NB4 (cell line): ENCODE data around the gene MYL4.
"Not testable (repeated sequence)": the region's sequence is repeated elsewhere in the genome, so short reads cannot be mapped to it uniquely, and the experiment has no call there.

Experiments used
- DNase-seq: peaks from one replicate; pipeline ENCODE4 v3.0.0; 2010; ENCODE audit warnings: low read depth
- H3K4me3 ChIP-seq: one replicate; pipeline ENCODE4 v1.5.1; 2011; ENCODE audit warnings: mild to moderate bottlenecking, low read depth, low read length, moderate library complexity
- CTCF ChIP-seq: IDR thresholded peaks from one replicate; pipeline ENCODE4 v1.5.1; 2012; ENCODE audit warnings: low read depth, low read length
- MYC ChIP-seq: IDR thresholded peaks from 2 replicates; pipeline ENCODE4 v1.6.1; 2011; ENCODE audit warnings: low read depth, low read length
- POLR2A ChIP-seq: IDR thresholded peaks from 2 replicates; pipeline ENCODE4 v1.6.1; 2011; ENCODE audit warnings: mild to moderate bottlenecking; ENCODE audit not compliant: insufficient read length; ENCODE audit errors: extremely low read depth
- TF ChIP-seq, protein P1 (sequence below): IDR thresholded peaks from 2 replicates; pipeline ENCODE4 v1.6.1; 2011; ENCODE audit warnings: low read depth, low read length

MYL4 gene

DNA sequence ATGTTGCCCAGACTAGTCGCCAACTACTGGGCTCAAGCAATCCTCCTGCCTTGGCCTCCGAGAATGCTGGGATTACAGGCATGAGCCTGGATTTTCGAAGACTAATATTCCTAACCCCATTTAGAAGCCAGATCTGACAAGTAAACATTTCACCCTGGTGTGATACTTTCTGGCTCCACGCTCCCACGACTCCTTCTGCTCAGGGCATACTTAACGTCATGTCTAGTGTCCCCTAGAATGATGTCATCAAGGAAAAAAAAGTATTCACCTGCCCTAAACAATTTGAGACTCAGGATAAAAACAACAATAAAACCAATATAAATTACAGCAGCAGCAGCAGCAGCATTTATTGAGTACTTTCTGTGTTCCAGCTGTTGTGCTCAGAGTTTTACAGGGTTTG is 57.6 kb downstream of the MYL4 start:
- TF ChIP-seq, protein P1, sequence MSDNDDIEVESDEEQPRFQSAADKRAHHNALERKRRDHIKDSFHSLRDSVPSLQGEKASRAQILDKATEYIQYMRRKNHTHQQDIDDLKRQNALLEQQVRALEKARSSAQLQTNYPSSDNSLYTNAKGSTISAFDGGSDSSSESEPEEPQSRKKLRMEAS = no peak
- TF ChIP-seq MYC (no peak), POLR2A (no peak), CTCF (no peak)
- no peak overlapping the region for H3K4me3 ChIP-seq
- no peak for DNase-seq

DNA sequence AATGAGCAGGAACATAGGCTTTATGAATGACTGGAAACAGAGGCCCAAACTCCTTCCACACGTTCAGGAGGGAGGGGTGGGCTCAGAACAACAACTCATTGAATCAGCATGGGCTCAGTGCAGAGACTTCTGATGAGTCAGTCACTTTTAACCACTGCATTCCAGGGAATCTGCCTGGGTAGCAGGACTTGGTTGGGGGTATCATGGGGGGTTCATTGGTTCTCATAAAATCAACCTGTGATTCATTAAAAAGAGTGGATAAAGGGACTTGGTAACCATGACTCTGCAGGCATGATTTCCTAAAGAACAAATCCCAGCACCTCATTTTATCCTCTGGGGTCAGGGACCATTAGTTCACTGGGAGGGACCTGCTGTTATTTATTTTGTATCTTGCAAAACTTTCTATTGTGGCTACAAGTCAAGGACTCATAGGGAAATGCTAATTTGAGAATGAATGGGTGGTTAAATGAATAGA is 58.2 kb downstream of the MYL4 start:
- TF ChIP-seq CTCF (no peak), MYC (no peak), POLR2A (no peak)
- TF ChIP-seq, protein P1 = no peak
- H3K4me3 ChIP-seq = no peak overlapping the region
- no peak for DNase-seq

DNA sequence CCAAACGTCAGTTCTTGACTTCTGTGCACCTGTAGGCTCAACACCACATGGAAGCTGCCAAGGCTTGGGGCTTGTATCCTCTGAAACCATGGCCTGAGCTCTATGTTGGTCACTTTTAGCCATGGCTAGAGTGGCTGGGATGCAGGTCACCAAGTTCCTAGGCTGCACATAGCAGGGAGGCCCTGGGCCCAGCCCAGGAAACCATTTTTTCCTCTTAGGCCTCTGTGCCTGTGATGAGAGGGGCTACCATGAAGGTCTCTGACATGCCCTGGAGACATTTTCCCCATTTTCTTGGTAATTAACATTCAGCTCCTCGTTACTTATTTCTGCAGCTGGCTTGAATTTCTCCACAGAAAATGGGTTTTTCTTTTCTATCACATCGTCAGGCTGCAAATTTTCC is 59.8 kb downstream of the MYL4 start:
- H3K4me3 ChIP-seq, DNase-seq: not testable (repeated sequence)

DNA sequence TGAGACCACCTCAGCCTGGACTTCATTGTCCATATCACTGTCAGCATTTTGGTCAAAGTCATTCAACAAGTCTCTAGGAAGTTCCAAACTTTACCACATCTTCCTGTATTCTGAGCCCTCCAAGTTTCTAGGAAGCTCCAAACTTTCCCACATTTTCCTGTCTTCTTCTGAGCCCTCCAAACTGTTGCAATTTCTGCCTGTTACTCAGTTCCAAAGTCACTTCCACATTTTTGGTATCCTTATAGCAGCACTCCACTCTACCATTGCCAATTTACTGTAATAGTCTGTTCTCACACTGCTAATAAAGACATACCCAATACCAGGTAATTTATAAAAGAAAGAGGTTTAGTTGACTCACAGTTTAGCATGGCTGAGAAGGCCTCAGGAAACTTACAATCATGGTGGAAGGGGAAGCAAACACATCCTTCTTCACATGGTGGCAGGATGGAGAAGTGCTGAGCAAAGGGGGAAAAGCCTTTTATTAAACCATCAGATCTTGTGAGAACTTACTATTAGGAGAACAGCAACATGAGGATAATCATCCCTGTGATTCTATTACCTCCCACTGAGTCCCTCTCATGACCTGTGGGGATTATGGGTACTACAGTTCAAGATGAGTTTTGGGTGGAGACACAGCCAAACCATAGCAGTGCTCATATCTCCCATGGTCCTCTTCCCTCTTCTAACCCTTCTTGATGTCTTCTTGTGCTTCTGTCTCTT is 60.6 kb downstream of the MYL4 start:
- DNase-seq, H3K4me3 ChIP-seq: not testable (repeated sequence)

DNA sequence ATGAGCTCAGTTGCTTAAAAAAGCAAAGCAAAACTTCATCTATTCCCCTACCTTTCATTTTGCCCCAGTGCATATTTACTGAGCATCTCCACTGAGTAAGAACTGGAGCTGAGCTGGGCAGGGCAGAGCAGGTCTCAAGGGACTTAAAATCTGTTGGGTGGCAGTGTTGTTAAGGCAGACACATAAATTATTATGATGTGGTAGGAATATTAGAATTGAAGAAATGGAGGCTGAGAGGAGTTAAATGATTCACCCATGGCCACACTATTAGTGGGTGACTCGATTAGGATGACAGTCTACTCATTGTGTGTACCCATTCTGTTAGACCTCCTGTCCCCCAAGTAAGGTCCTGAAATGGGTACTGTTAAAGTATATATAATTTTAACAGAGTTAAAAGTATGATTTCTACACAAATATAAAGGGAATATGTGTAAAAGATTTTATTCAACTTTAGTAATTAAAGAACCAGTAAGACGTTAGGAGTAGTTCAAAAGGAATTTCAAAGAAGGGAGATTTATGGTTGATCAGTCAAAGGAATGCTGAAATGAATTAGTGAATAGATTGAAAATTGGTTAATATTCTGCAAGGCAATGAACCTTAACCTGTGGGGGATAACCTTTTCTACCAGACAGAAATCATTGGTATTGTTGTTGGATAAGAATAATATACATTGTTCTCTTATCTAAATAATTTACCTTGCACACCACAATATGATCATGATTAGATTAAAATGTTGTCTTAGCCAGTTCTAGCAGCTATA is 62.0 kb downstream of the MYL4 start:
- no peak for TF ChIP-seq MYC
- TF ChIP-seq CTCF = no peak
- TF ChIP-seq POLR2A = no peak
- TF ChIP-seq, protein P1 = no peak
- no peak for DNase-seq
- H3K4me3 ChIP-seq = no peak overlapping the region

DNA sequence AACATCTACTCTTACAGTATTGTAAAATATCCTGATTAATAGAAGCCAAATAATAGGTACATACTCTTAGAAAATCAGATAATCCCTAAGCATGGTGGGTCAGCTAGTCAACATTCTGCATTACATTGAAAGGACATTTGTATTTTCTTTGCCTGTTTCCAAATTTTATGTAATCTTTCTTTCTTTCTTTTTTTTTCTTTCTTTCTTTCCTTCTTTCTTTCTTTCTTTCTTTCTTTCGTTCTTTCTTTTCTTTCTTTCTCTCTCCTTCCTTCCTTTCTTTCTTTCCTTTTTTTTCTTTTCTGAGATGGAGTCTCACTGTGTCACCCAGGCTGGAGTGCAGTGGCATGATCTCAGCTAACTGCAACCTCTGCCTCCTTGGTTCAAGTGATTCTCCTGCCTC is 63.3 kb downstream of the MYL4 start:
- no peak for DNase-seq
- no peak for TF ChIP-seq MYC
- TF ChIP-seq POLR2A = no peak
- TF ChIP-seq, protein P1 = no peak
- TF ChIP-seq CTCF = no peak
- no peak overlapping the region for H3K4me3 ChIP-seq
